Mammary epithelial cell (primary cell): ENCODE results near the gene NEFH.
"Not testable (repeated sequence)": the region's sequence is repeated elsewhere in the genome, so short reads cannot be mapped to it uniquely, and the experiment has no call there.

Source experiments
- CTCF ChIP-seq, 2 donors: IDR thresholded peaks in 1 of 2; conservative IDR thresholded peaks in 1 of 2; 2 replicates each; pipeline ENCODE4 v1.5.1; 2011 to 2012; ENCODE audit warnings: inconsistent platforms in 2 of 2, low read length in 2 of 2, mild to moderate bottlenecking in 2 of 2, control low read depth in 1 of 2, low read depth in 1 of 2; ENCODE audit not compliant: insufficient read depth in 1 of 2; ENCODE audit errors: extremely low read depth in 1 of 2
- EZH2 ChIP-seq: IDR thresholded peaks from 2 replicates; pipeline ENCODE4 v1.6.1; 2012; ENCODE audit warnings: low read length, inconsistent platforms, borderline replicate concordance

- not testable (repeated sequence) for TF ChIP-seq CTCF (conservative IDR thresholded peaks at IDR 0.05 in 1 of 2, IDR thresholded peaks at IDR 0.05 in 1 of 2; ENCODE audit: extremely low read depth in 1 of 2, insufficient read depth in 1 of 2, low read depth in 1 of 2, low read length in 2 of 2); EZH2
Observed at GRCh38 chr22:29489127-29489780, 9.2 kb downstream of the NEFH start.
